ENCODE measurements around the gene ARGLU1.

ARGLU1 gene

DNA sequence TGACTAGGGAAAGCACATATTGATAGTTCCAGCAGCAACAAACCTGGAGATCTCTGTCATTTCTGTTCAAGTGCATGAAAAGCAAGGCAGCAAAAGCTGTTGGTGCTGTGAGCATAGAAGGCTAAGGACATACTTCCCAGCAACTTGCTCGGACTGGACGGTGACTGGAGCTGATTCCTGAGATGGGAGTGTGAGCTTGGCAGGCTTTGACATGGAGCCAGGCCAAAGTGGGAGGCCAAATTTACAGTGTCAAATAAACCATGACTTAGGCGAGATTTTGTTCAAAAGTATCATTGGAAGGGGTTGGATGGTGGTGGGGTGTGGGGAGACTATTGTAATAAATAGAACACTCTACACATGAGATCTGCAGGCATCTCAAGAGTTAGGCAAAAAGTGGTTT, 5.9 kb upstream of the ARGLU1 start:
- DNase-seq (ENCODE audit: low spot score in 2 of 2): no peak
- Mint-ChIP-seq H3K4me3 (no peak overlapping the region), H3K36me3 (ENCODE audit: insufficient read depth) (peaks cover 3% of the 10 kb centered on the region), H3K27me3 (no peaks in the 10 kb centered on the region), H3K9me3 (no peaks in the 10 kb centered on the region), H3K27ac (ENCODE audit: low read depth) (no peak overlapping the region), H3K4me1 (no peaks in the 10 kb centered on the region)
- ATAC-seq (replicated peaks; ENCODE audit: extremely low read depth, poor library complexity, severe bottlenecking): no peak

DNA sequence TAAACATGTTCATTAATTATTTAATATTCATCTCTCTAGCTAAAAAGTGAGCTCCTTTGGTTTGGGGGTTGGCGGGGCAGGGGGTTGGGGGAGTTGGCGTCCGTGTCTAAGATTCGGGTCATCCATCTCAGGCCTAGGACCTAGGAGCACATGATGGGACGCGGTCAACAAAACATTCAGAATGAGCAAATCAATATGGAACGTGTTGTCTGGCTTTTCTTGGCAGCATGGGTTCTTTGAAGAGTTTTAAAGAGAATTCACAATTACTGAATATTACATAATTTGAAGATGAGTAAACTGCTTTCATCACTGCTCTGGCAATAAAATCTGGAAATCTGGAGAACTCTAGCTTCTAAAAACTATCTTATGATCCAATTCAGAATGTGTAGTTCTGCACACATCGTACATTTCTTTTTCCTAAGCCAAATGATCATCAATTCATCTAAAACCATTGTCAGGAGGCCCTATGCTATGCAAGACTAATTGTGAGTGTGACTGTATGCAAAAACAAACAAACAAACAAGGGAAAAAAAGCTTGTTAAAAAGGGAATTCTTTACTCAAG, 5.4 kb upstream of the ARGLU1 start:
- no peak for ATAC-seq (replicated peaks; ENCODE audit: extremely low read depth, poor library complexity, severe bottlenecking)
- no peaks in the 10 kb centered on the region for H3K9me3 Mint-ChIP-seq
- no peak for DNase-seq (ENCODE audit: low spot score in 2 of 2)
- peaks cover 3% of the 10 kb centered on the region for H3K36me3 Mint-ChIP-seq (ENCODE audit: insufficient read depth)
- H3K4me3 Mint-ChIP-seq: no peak overlapping the region
- H3K27me3 Mint-ChIP-seq: no peaks in the 10 kb centered on the region
- H3K27ac Mint-ChIP-seq (ENCODE audit: low read depth): no peak overlapping the region
- H3K4me1 Mint-ChIP-seq: peaks cover 4% of the 10 kb centered on the region

DNA sequence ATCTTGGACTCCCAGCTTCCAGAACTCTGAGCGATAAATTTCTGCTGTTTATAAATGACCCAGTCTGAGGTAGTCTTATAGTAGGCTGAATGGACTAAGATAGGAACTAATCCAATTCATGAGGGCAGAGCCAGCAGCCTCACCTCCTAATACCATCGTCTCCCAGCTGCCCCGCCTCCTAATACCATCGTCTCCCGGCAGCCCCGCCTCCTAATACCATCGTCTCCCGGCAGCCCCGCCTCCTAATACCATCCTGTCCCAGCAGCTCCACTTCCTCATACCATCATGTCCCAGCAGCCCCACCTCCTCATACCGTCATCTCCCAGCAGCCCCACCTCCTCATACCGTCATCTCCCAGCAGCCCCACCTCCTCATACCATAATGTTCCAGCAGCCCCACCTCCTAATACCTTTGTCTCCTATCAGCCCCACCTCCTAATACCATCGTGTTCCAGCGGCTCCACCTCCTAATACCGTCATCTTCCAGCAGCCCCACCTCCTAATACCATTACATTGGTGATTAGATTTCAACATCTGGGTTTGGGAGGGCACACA, 2.4 kb upstream of the ARGLU1 start:
- Mint-ChIP-seq H3K36me3 (ENCODE audit: insufficient read depth) (peaks cover 20% of the 10 kb centered on the region), H3K9me3 (no peaks in the 10 kb centered on the region), H3K4me3 (no peak overlapping the region), H3K27ac (ENCODE audit: low read depth) (no peak overlapping the region), H3K4me1 (peaks cover 33% of the 10 kb centered on the region), H3K27me3 (no peaks in the 10 kb centered on the region)
- ATAC-seq (replicated peaks; ENCODE audit: extremely low read depth, poor library complexity, severe bottlenecking) (no peak), DNase-seq (ENCODE audit: low spot score in 2 of 2) (peak in 1 of 2 donors; percentile 56)

DNA sequence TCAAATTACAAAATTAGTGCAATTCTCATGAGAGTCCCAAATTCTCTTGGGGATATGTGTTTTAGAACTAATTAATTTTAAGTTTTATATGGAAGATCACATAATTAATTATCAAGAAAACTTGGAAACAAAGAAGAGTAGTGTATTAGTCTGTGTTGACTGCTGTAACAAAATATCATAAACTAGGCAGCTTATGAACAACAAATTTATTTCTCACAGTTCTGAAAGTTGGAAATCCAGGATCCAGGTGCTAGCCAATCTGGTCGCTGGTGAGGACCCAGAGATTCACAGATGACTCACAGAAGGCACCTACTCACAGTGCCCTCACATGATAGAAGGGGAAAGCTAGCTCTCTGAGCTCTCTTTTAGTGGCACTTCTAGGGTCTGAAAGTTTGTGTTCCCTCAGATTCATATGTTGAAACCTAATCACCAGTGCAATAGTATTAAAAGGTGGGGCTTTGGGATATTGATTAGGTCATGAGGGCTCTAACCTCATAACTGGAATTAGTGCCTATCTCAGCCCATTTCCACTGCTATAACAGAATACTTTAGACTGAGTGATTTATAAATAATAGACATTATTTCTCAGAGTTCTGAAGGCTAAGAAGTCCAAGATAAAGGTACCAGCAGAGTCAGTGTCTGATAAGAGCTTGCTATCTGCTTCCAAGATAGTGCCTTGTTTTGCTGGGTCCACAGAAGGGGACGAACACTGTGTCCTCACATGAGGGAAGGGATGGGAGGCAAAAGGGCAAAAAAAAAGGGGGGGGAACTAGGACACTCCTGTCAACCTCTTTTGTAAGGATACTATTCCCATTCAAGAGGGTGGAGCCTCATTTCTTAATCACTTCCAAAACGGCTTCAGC, 1.5 kb upstream of the ARGLU1 start:
- H3K4me1 Mint-ChIP-seq: peaks cover 42% of the 10 kb centered on the region
- H3K27me3 Mint-ChIP-seq: no peaks in the 10 kb centered on the region
- no peak overlapping the region for H3K27ac Mint-ChIP-seq (ENCODE audit: low read depth)
- ATAC-seq (replicated peaks; ENCODE audit: extremely low read depth, poor library complexity, severe bottlenecking) (no peak), DNase-seq (ENCODE audit: low spot score in 2 of 2) (no peak)
- peaks cover 21% of the 10 kb centered on the region for H3K36me3 Mint-ChIP-seq (ENCODE audit: insufficient read depth)
- no peak overlapping the region for H3K4me3 Mint-ChIP-seq
- no peaks in the 10 kb centered on the region for H3K9me3 Mint-ChIP-seq

DNA sequence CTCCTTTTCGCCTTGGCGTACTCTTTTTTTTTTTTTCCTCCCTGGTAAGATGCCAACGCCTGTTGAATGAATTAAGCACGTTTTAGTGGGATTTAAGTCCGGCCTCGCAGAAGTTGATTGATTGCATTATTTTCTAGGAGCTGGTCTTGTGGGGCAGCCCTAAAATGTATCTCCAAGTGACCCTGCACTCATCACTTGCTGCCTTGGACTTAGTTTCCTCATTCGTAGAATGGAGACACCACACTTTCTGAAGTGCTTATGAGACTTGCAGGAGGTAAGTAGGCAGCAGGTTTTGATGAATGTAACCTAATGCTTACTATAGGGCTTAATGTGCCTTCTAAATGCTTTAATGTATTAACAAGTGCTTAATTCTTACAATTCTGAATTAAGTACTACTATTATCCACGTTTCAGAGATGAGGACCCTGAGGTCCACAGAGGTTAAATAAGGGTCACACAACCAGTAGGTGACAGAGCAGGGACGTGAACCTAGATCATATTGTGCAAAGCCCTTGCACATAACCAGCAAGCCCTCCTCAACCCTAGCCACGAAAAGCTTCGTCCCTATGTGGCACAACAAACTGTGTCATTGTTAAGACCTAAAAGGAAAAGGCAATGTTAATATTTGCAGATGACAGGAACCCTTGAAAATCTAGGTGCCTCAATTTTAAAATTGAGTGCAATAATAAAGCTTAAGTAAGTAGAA, 514 bp upstream of the ARGLU1 start:
- DNase-seq (ENCODE audit: low spot score in 2 of 2) (no peak), ATAC-seq (replicated peaks; ENCODE audit: extremely low read depth, poor library complexity, severe bottlenecking) (peak; percentile 21)
- H3K4me3 Mint-ChIP-seq: peak overlapping the region; percentile 97
- peak overlapping the region; percentile 95 for H3K27ac Mint-ChIP-seq (ENCODE audit: low read depth)
- peaks cover 22% of the 10 kb centered on the region for H3K36me3 Mint-ChIP-seq (ENCODE audit: insufficient read depth)
- peaks cover 53% of the 10 kb centered on the region for H3K4me1 Mint-ChIP-seq
- H3K9me3 Mint-ChIP-seq: no peaks in the 10 kb centered on the region
- H3K27me3 Mint-ChIP-seq: no peaks in the 10 kb centered on the region

DNA sequence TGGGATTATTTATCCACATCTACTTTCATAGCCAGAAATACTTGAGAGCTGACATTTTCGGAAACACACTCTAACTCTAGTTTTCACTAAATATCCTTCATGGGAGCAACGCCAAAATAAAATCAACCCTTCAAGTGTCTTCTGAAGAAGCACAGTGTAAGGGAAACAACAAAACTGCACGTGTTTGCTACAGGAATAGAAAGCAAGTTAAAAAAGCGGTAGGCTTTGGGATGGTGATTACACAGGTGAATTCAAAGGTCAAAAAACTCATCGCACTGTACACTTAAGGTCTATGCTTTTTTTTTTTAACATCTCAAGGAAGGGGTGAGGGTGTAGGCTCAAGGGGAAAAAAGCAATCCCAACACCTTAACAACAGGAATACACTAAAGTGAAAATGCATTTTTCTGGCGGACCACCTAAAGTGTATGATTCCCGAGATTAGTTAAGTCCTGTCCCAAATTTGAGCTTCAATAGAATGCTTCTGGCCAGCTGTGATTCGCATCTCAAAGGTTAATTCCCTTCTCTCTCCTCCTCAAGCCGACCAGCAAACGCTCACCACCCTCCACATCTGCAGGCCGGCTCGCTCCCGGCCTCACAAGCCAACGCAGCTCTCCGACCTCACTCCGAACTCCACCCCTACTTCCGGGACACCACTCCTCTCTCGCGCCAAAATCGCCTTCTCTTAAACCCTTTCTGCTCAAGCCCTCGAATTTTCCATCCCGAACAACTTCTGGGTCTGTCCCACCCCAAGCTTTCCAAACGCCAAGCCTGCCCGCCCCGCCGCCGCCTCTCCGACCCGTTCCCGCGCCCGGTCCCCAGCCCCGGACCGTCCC, 1.1 kb downstream of the ARGLU1 start:
- Mint-ChIP-seq H3K36me3 (ENCODE audit: insufficient read depth) (peaks cover 24% of the 10 kb centered on the region), H3K27me3 (no peaks in the 10 kb centered on the region), H3K27ac (ENCODE audit: low read depth) (peak overlapping the region; percentile 95), H3K4me3 (peak overlapping the region; percentile 97), H3K4me1 (peaks cover 66% of the 10 kb centered on the region), H3K9me3 (no peaks in the 10 kb centered on the region)
- DNase-seq (ENCODE audit: low spot score in 2 of 2) (peak in 1 of 2 donors; percentile 15), ATAC-seq (replicated peaks; ENCODE audit: extremely low read depth, poor library complexity, severe bottlenecking) (peak; percentile 3)

DNA sequence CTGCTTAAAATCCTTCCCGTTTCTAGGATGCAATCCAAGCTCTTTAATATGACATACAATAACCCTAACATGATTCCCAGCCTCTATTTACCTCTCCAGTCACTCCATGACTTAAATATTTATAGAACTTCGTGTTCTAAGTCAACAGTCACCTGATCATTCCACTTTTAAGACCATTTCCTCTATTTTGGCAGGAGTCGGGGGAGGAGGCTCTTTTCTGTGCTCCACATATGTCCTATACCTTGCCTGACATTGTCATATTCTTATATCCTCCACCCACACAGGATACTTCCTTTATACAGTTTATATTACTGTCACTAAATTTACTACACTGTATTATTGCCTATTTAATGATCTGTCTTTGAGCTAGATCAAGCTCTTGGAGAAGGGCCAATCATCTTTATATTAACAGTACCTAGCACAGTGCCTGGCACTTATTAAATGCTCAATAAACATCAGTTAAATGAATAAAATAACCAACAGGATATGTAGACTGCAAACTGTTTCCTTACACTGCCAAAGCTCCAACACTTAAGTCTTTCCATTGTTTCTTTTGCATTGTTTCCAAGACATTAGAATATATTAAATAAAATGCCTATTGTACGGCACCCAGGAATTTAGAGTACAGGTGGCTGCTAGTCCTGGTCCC, 2.7 kb downstream of the ARGLU1 start:
- DNase-seq (ENCODE audit: low spot score in 2 of 2): no peak
- Mint-ChIP-seq H3K27ac (ENCODE audit: low read depth) (peak overlapping the region; percentile 95), H3K27me3 (no peaks in the 10 kb centered on the region), H3K36me3 (ENCODE audit: insufficient read depth) (peaks cover 22% of the 10 kb centered on the region), H3K4me3 (peak overlapping the region; percentile 97), H3K4me1 (peaks cover 80% of the 10 kb centered on the region), H3K9me3 (no peaks in the 10 kb centered on the region)
- no peak for ATAC-seq (replicated peaks; ENCODE audit: extremely low read depth, poor library complexity, severe bottlenecking)

DNA sequence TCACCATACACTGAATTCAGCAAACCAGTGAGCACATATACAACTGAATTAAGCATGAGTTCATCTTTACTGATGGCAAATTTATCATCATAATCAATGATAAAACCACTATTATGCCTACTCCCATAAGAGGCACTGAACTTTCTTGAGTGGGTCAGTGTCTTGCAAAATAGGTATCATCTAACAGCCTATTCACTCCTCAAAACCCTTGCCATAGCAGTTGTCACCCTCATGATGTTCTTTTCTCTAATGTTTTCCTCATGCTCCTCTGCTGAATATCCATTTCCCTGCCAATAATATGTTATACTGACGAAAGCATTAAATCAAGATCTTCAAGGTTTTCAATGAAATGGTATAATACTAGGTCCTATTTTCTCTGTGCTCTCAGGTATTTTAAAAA, 5.6 kb downstream of the ARGLU1 start:
- peak overlapping the region; percentile 82 for H3K27ac Mint-ChIP-seq (ENCODE audit: low read depth)
- H3K4me1 Mint-ChIP-seq: peaks cover 88% of the 10 kb centered on the region
- H3K9me3 Mint-ChIP-seq: no peaks in the 10 kb centered on the region
- no peak for DNase-seq (ENCODE audit: low spot score in 2 of 2)
- H3K4me3 Mint-ChIP-seq: peak overlapping the region; percentile 62
- peaks cover 30% of the 10 kb centered on the region for H3K36me3 Mint-ChIP-seq (ENCODE audit: insufficient read depth)
- no peaks in the 10 kb centered on the region for H3K27me3 Mint-ChIP-seq
- no peak for ATAC-seq (replicated peaks; ENCODE audit: extremely low read depth, poor library complexity, severe bottlenecking)

DNA sequence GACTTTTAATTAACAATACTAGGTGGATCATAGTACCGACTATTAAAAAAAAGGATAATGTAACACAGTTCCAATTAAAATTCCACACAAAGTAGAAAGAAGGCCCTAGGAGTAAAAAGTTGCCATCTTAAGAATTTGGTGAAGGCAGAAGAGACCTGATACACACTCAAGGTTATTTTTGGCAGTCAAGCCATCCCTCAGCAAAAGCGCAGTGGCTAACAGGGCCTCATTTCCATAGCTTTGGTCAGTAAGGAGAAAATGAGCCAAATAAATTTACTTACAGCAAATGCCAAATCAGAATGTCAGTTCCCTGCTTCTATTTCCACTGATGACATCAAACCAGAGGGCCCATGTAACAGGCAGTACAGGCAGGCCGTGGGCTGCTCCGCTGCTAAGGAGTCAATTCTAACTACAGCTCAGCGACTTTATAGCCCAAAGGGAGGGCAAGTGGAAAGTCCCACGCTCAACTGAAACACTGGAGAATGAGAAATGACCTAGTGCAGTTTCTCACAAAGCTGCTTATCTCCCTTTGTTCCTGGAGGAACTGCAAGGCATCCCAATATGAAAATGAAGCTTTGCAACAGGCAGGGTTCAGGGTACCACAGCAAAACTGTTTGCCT, 6.3 kb downstream of the ARGLU1 start:
- no peak for DNase-seq (ENCODE audit: low spot score in 2 of 2)
- Mint-ChIP-seq H3K27me3 (no peaks in the 10 kb centered on the region), H3K4me1 (peaks cover 84% of the 10 kb centered on the region), H3K9me3 (no peaks in the 10 kb centered on the region), H3K4me3 (peak overlapping the region; percentile 62), H3K36me3 (ENCODE audit: insufficient read depth) (peaks cover 32% of the 10 kb centered on the region), H3K27ac (ENCODE audit: low read depth) (peak overlapping the region; percentile 82)
- ATAC-seq (replicated peaks; ENCODE audit: extremely low read depth, poor library complexity, severe bottlenecking): peak; percentile 69

DNA sequence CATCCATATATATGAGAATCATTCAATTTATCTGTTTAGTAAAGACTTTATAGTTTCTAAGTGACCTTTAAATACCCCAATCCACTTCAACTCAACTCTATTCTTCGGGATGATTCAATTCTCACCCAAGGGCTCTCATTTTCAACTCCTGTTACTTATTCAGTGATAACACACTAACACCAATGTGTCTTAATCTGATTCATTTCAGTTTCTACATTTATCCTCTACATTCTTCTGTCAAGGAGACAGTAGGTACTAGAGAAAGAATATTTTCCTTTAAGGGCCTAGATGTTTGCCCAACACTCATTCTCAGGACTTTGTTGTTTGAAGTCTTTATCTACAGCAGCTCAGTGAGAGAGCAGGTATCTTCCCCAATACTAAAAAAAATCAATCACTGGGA, 7.1 kb downstream of the ARGLU1 start:
- H3K4me1 Mint-ChIP-seq: peaks cover 83% of the 10 kb centered on the region
- no peaks in the 10 kb centered on the region for H3K9me3 Mint-ChIP-seq
- peak overlapping the region; percentile 82 for H3K27ac Mint-ChIP-seq (ENCODE audit: low read depth)
- DNase-seq (ENCODE audit: low spot score in 2 of 2) (no peak), ATAC-seq (replicated peaks; ENCODE audit: extremely low read depth, poor library complexity, severe bottlenecking) (no peak)
- H3K36me3 Mint-ChIP-seq (ENCODE audit: insufficient read depth): peaks cover 35% of the 10 kb centered on the region
- H3K4me3 Mint-ChIP-seq: peak overlapping the region; percentile 62
- H3K27me3 Mint-ChIP-seq: no peaks in the 10 kb centered on the region

DNA sequence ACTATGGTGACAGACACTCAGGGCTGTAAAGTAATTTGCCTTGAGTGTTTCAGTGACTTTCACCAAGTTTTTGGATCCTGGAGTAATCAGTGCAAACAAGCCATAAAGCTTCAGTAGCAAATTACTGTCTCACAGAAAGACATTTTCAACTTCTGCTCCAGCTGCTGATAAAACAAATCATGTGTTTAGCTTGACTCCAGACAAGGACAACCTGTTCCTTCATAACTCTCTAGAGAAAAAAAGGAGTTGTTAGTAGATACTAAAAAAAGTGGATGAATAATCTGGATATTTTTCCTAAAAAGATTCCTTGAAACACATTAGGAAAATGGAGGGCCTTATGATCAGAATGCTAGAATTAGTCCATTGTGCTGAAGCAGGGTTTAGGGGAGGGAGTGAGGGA, 9.4 kb downstream of the ARGLU1 start:
- Mint-ChIP-seq H3K27me3 (no peaks in the 10 kb centered on the region), H3K36me3 (ENCODE audit: insufficient read depth) (peaks cover 54% of the 10 kb centered on the region), H3K9me3 (no peaks in the 10 kb centered on the region), H3K4me1 (peaks cover 76% of the 10 kb centered on the region), H3K27ac (ENCODE audit: low read depth) (no peak overlapping the region), H3K4me3 (no peak overlapping the region)
- no peak for ATAC-seq (replicated peaks; ENCODE audit: extremely low read depth, poor library complexity, severe bottlenecking)
- DNase-seq (ENCODE audit: low spot score in 2 of 2): no peak
